Prostate gland (tissue), 2 donors: ENCODE measurements around the gene TUBGCP3.

Source experiments
- CTCF ChIP-seq, 4 experiments: fragments of 200-600 bp in 2 of 4; fragments of 450-650 bp in 2 of 4; sonication (generic) in 2 of 4; IDR thresholded peaks; 1 replicate in 3 of 4; 2 replicates in 1 of 4; pipeline ENCODE4 v1.5.1; 2016 to 2019; ENCODE audit warnings: antibody characterized with exemption in 4 of 4, mild to moderate bottlenecking in 2 of 4, moderate library complexity in 2 of 4
- POLR2A ChIP-seq: fragments of 450-650 bp; IDR thresholded peaks from one replicate; pipeline ENCODE4 v1.6.1; 2016; ENCODE audit warnings: antibody characterized with exemption, mild to moderate bottlenecking

GRCh38 chr13:112588490-112589297 is 741 bp upstream of the TUBGCP3 start:
- TF ChIP-seq CTCF (IDR thresholded peaks at IDR 0.05), result no peak
- TF ChIP-seq POLR2A, result no peak
